HG02885 (cell line): ENCODE data around the gene CCDC184.
"Not testable (repeated sequence)": the region's sequence is repeated elsewhere in the genome, so short reads cannot be mapped to it uniquely, and the experiment has no call there.

Experiments
- ATAC-seq: cut with Tn5 transposase; IDR thresholded peaks from one replicate; pipeline ENCODE4 v1.9.1; 2021; ENCODE audit warnings: mild to moderate bottlenecking; ENCODE audit not compliant: unreplicated experiment, poor library complexity

Gene CCDC184

DNA sequence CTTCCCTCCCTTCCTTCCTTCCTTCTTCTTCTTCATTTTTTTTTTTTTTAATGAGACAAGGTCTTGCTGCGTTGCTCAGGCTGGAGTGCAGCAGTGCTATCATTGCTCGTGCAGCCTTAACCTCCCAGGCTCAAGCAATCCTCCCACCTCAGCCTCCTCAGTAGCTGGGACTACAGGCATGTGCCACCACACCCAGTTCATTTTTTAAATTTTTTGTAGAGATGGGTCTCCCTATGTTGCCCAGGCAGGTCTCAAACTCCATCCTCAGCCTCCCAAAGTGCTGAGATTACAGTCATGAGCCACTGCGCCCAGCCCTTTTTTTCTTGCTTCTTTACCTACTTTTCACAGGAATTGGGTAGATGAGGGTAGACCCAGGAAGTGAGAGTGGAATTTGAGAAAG lies 18.1 kb downstream of the CCDC184 start:
- ATAC-seq: no peak

DNA sequence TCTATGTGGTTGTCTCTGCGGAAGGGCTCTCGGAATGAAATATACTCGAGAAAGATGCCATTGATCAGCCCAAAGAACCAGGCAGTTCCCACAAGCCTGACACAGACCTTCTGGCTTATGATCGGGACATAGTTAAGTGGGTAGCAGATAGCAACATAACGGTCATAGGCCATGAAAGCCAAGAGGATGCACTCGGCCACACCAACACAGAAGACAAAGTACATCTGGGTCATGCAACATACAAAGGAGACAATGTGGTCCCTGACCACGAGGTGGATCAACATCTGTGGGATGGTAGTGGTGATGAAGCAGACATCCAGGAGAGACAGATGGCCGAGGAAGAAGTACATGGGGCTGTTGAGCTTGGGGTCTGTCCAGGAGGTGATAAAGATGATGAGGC lies 19.3 kb downstream of the CCDC184 start:
- ATAC-seq: no peak

DNA sequence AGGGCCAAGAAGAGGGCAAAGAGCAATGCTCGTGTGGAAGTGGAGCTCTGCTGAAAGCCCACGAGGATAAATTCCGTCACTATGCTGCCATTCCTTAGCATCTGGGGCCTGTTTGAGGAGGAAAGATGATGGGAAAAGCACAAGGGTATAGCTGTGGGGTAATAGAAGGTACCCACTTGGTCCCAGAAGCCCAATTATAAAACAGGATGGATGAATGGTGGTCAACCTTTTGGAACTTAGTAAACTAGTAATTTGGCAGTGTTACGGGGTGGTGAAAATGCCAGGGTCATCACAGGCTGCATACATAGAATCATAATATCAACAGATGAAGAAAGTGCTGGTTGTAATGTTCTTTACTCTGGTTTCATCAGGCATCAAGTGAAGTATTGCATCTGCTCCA lies 19.7 kb downstream of the CCDC184 start, which contains the start of gene OR10AD1:
Gene OR10AD1, minus strand, starts transcription at position 101 of the 400 bp plus-strand sequence. Its CDS starts 0 bp downstream, at position 101.
- ATAC-seq: no peak

DNA sequence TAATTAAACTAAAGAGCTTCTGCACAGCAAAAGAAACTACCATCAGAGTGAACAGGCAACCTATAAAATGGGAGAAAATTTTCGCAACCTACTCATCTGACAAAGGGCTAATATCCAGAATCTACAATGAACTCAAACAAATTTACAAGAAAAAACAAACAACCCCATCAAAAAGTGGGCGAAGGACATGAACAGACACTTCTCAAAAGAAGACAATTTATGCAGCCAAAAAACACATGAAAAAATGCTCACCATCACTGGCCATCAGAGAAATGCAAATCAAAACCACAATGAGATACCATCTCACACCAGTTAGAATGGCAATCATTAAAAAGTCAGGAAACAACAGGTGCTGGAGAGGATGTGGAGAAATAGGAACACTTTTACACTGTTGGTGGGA lies 26.1 kb downstream of the CCDC184 start:
- not testable (repeated sequence) for ATAC-seq

GRCh38 chr12:48216785-48217184 lies 33.3 kb downstream of the CCDC184 start:
- ATAC-seq: no peak

GRCh38 chr12:48219631-48220030 lies 36.2 kb downstream of the CCDC184 start:
- no peak for ATAC-seq

DNA sequence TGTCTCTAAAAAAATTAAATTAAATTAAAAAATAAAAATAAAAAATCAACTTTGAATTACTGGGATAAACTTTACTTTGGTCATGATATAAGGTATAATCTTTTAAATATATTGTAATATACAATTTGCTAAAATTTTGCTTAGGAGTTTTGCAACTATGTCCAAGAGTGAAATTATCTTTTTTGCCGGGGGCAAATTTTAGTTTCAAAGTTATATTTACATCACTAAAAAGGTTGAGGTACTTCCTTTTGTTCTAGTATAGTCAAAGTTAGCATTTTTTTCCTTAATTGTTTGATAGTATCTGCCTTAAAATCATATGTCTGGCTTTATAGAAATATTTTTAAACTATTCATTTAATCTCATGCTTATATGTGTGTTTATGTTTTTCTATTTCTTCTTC lies 37.3 kb downstream of the CCDC184 start:
- ATAC-seq: no peak

DNA sequence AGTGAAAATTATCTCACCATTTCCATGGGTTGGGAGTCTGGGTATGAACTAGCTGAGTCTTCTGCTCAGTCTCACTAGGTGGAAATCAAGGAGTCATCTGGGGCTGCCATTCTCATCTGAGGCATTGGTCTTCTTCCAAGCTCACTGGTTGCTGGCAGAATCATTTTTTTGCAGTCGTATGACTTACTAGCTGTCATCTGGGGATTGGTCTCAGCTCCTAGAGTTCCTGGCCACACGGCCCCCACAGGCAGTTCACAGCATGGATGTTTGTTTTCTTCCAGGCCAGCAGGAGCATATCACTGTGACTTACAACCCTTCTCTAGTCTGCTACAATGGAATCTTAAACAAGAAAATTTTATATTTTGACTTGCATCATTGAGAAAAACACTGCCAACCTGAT lies 38.2 kb downstream of the CCDC184 start:
- ATAC-seq: no peak

GRCh38 chr12:48224533-48224932 lies 41.1 kb downstream of the CCDC184 start:
- not testable (repeated sequence) for ATAC-seq

GRCh38 chr12:48231169-48231958 lies 47.9 kb downstream of the CCDC184 start:
- ATAC-seq: not testable (repeated sequence)
